Hematopoietic multipotent progenitor cell treated with erythropoietin and hydrocortisone succinate and interleukin-3 and kit ligand, for 8 days (in vitro differentiated cells): ENCODE results near the gene FCMR.
A peak's percentile ranks its signal among the peaks of the same experiment; 100 is the strongest.

Source experiments
- DNase-seq: peaks from one replicate; pipeline ENCODE4 v3.0.0-alpha.2; 2015

FCMR gene

GRCh38 chr1:206898089-206898914, 23.4 kb downstream of the FCMR start:
- DNase-seq: no peak

GRCh38 chr1:206897175-206897574, 24.6 kb downstream of the FCMR start, which contains the start of gene IL24:
Gene IL24, plus strand, starts transcription at chr1:206897443. Its CDS starts 390 bp downstream, at chr1:206897833.
- DNase-seq: no peak

GRCh38 chr1:206896261-206896660, 25.5 kb downstream of the FCMR start:
- no peak for DNase-seq

GRCh38 chr1:206895837-206896242, 25.9 kb downstream of the FCMR start:
- DNase-seq: no peak

GRCh38 chr1:206895325-206895724, 26.4 kb downstream of the FCMR start:
- no peak for DNase-seq

GRCh38 chr1:206893380-206893779, 28.4 kb downstream of the FCMR start:
- DNase-seq: no peak

- no peak for DNase-seq
Measured at GRCh38 chr1:206892351-206892984, 29.3 kb downstream of the FCMR start.

GRCh38 chr1:206891412-206891811, 30.3 kb downstream of the FCMR start:
- no peak for DNase-seq

- DNase-seq: no peak
Measured at GRCh38 chr1:206890125-206891060, 31.3 kb downstream of the FCMR start.

- DNase-seq: no peak
Measured at GRCh38 chr1:206887701-206888100, 34.0 kb downstream of the FCMR start.

- no peak for DNase-seq
Measured at GRCh38 chr1:206886831-206887230, 34.9 kb downstream of the FCMR start.

GRCh38 chr1:206885341-206886060, 36.2 kb downstream of the FCMR start:
- DNase-seq: no peak

GRCh38 chr1:206883876-206884275, 37.9 kb downstream of the FCMR start:
- no peak for DNase-seq

- DNase-seq: no peak
Measured at GRCh38 chr1:206883160-206883559, 38.6 kb downstream of the FCMR start.

- no peak for DNase-seq
Measured at GRCh38 chr1:206882555-206882954, 39.2 kb downstream of the FCMR start.

- DNase-seq: no peak
Measured at GRCh38 chr1:206880314-206880713, 41.4 kb downstream of the FCMR start.

- peak; percentile 12 for DNase-seq
Measured at GRCh38 chr1:206878456-206878855, 43.3 kb downstream of the FCMR start.

- DNase-seq: no peak
Measured at GRCh38 chr1:206875752-206876377, 45.9 kb downstream of the FCMR start.

- no peak for DNase-seq
Measured at GRCh38 chr1:206873603-206874188, 48.0 kb downstream of the FCMR start.

- no peak for DNase-seq
Measured at GRCh38 chr1:206872139-206872538, 49.6 kb downstream of the FCMR start.

- DNase-seq: no peak
Measured at GRCh38 chr1:206868264-206868663, 53.5 kb downstream of the FCMR start.

GRCh38 chr1:206867716-206868115, 54.0 kb downstream of the FCMR start:
- DNase-seq: no peak
